ENCODE data around the gene RPS17. TPM values are rescaled to one million over a fixed set of nuclear protein-coding genes. Genes with fewer than 3 reads are reported as not detected.
A peak's percentile ranks its signal among the peaks of the same experiment; 100 is the strongest.

The RPS17 gene
- total and polyA plus RNA-seq, 2 of the 4 experiments (the other 2 are of a cell fraction): 2,617 to 4,201 TPM

- H4K5ac ChIP-seq (ENCODE audit: low read depth, low read length): no peak overlapping the region
- H3K79me1 ChIP-seq (ENCODE audit: low read depth in 1 of 2, low read length in 2 of 2): no peaks in the 10 kb centered on the region
- no peak overlapping the region; the same call in 1 of the 2 replicates for H3K4me2 ChIP-seq (ENCODE audit: low read depth, low read length)
- no peak overlapping the region for H2AFZ ChIP-seq (replicated peaks; ENCODE audit: low read length, poor library complexity)
- no peak overlapping the region for H2BK15ac ChIP-seq (ENCODE audit: low read depth, low read length)
- no peaks in the 10 kb centered on the region for H3K4me1 ChIP-seq (ENCODE audit: control insufficient read depth, insufficient read depth, low read length)
- no peak overlapping the region for H3K4me3 ChIP-seq (ENCODE audit: insufficient read depth, low read depth, low read length)
- no peak overlapping the region for H3K14ac ChIP-seq (replicated peaks; ENCODE audit: low read depth, low read length)
- no peaks in the 10 kb centered on the region for H3K9me1 ChIP-seq (ENCODE audit: insufficient read depth, low read length)
- no peak overlapping the region for H2AK9ac ChIP-seq (replicated peaks; ENCODE audit: low read depth, low read length, poor library complexity)
- no peak overlapping the region for H2BK120ac ChIP-seq (ENCODE audit: low read depth, low read length)
- H3K9me3 ChIP-seq (ENCODE audit: control insufficient read depth, insufficient read depth, low read length): no peaks in the 10 kb centered on the region
- peaks cover 10% of the 10 kb centered on the region for H3K27me3 ChIP-seq (ENCODE audit: control insufficient read depth, insufficient read depth, low read length)
- dilution Hi-C loops (cut with HindIII; ENCODE audit: low sequenced_read_pairs, unreplicated experiment): no loop called here
- BruUV-seq (replicated peaks): no TSS peak
- no peak overlapping the region for H3K9ac ChIP-seq (ENCODE audit: low read depth, low read length)
- no peaks in the 10 kb centered on the region for H4K20me1 ChIP-seq (ENCODE audit: insufficient read depth, low read length)
- H4K91ac ChIP-seq (ENCODE audit: insufficient read depth, low read depth, low read length): no peak overlapping the region
- TF ChIP-seq ELK1 (IDR thresholded peaks at IDR 0.05; ENCODE audit: borderline replicate concordance, low read depth, low read length) (no peak), CEBPB (IDR thresholded peaks at IDR 0.05; ENCODE audit: low read depth, low read length) (peak; percentile 73), RAD21 (IDR thresholded peaks at IDR 0.05; ENCODE audit: low read length) (peak; percentile 31; the same call in 1 of the 2 replicates)
- TF ChIP-seq, protein P1, sequence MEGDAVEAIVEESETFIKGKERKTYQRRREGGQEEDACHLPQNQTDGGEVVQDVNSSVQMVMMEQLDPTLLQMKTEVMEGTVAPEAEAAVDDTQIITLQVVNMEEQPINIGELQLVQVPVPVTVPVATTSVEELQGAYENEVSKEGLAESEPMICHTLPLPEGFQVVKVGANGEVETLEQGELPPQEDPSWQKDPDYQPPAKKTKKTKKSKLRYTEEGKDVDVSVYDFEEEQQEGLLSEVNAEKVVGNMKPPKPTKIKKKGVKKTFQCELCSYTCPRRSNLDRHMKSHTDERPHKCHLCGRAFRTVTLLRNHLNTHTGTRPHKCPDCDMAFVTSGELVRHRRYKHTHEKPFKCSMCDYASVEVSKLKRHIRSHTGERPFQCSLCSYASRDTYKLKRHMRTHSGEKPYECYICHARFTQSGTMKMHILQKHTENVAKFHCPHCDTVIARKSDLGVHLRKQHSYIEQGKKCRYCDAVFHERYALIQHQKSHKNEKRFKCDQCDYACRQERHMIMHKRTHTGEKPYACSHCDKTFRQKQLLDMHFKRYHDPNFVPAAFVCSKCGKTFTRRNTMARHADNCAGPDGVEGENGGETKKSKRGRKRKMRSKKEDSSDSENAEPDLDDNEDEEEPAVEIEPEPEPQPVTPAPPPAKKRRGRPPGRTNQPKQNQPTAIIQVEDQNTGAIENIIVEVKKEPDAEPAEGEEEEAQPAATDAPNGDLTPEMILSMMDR (conservative IDR thresholded peaks at IDR 0.05; ENCODE audit: low read depth, low read length): peak; percentile 30; the same call in 1 of the 2 replicates
- DNase-seq (peak; percentile 45), ATAC-seq (ENCODE audit: low read depth) (peak; percentile 35; the same call in 1 of the 2 replicates)
- no peak overlapping the region for H4K8ac ChIP-seq (ENCODE audit: low read depth in 2 of 2, low read length in 2 of 2)
- no peak overlapping the region for H3K23ac ChIP-seq (ENCODE audit: low read depth, low read length)
- no peak overlapping the region for H3K56ac ChIP-seq (ENCODE audit: extremely low read depth, insufficient read depth, low read length)
- in situ Hi-C loops (cut with MboI; ENCODE audit: low sequenced_read_pairs): no loop called here
- H2BK20ac ChIP-seq (ENCODE audit: low read depth, low read length): no peak overlapping the region
- intact Hi-C loops (cut with micrococcal nuclease): loop anchor here (10.0 kb wide), 1 partner anchor 120 kb away; the partner anchor contains the start of gene AP3B2
- no peak overlapping the region for H3K18ac ChIP-seq (ENCODE audit: low read depth, low read length)
- CTCF ChIA-PET: interaction anchor here (1.3 kb wide), 1 partner anchor 11 kb away, joined by 3 read pairs; no protein-coding TSS in a partner anchor
- no peak overlapping the region for H2AK5ac ChIP-seq (ENCODE audit: low read depth, low read length)
- H3K27ac ChIP-seq (ENCODE audit: insufficient read depth, low read length): no peak overlapping the region
- no peak overlapping the region for H3K4ac ChIP-seq (ENCODE audit: low read depth, low read length)
- H2BK5ac ChIP-seq (ENCODE audit: low read depth, low read length, poor library complexity, severe bottlenecking): no peak overlapping the region
- WGBS, 2 experiments (ENCODE audit: extremely low coverage in 2 of 2, insufficient read length in 1 of 2): no CpG with 5 or more reads among the region's 3 CpGs
- POLR2A ChIA-PET (ENCODE audit: unreplicated experiment): no interaction called here
- H3K36me3 ChIP-seq (ENCODE audit: control insufficient read depth, insufficient read depth, low read length): no peaks in the 10 kb centered on the region
Observed at GRCh38 chr15:82585072-82585471, 44.8 kb upstream of the RPS17 start.

All from IMR-90 (cell line).